HG03196 (cell line): ENCODE results near the gene TSR3.
"Not testable (repeated sequence)": the region's sequence is repeated elsewhere in the genome, so short reads cannot be mapped to it uniquely, and the experiment has no call there.

ENCODE experiments used
- ATAC-seq: cut with Tn5 transposase; IDR thresholded peaks from one replicate; pipeline ENCODE4 v1.9.1; 2021; ENCODE audit not compliant: unreplicated experiment

TSR3 gene

DNA sequence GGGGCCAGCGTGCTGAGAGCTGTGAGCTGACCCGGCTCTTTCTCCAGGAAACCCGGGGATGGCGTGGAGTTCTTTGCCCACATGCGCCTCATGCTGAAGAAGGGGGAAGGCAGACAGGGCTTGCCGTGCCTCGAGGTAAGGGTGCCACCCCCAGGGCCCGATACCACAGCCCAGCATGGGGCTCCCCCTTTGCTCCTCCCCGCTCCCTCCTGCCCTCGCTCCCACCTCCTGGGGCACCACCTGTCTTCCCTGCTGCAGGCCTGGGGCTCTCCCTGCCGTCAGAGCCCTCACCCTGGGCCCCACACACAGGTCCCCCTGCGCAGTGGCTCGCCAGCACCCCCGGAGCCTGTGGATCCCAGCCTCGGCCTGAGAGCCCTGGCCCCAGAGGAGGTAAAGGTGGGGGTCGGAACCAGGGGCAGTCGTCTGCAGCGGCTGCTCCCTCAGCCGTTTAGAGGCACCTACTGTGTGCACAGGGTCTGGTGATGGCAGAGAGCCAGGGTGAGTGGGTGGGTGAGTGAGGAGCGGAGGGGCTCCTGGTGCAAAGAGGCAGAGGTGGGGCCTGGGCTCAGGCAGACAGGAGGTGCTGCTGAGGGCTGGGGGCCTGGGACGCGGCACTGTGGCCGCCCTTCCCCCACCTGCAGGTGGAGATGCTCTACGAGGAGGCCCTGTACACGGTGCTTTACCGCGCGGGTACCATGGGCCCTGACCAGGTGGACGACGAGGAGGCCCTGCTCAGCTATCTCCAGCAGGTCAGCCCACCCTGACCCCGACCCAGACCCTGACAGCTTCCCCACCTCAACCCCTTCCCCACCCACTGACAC lies 12.6 kb downstream of the TSR3 start:
- ATAC-seq: no peak

DNA sequence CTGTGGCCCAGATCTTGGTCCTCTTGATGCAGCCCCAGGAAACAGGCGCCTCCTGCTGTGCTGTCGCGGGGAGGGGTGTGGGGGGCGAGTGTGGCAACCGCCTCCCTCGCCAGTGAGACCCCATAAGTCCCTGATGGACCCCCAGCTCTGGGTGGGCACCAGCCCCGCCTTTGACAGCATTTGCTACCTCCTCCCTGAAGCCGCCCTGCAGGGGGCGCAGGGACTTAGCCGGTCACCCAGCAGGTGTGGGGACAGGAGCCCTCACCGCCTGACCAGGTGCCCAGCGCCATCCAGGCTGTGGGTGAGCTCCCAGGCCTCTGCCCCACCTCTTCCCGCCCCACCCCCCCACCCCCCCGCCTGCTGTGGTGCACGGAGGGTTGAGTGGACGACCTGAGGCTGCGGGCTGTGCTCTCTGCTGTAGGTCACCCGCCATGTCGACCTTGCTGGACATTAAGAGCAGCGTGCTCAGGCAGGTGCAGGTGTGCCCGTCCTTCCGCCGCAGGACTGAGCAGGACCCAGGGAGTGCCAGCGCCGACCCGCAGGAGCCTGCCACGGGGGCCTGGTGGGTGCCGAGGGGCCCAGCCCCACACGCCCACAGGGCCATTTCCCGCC lies 13.5 kb downstream of the TSR3 start:
- ATAC-seq: no peak

DNA sequence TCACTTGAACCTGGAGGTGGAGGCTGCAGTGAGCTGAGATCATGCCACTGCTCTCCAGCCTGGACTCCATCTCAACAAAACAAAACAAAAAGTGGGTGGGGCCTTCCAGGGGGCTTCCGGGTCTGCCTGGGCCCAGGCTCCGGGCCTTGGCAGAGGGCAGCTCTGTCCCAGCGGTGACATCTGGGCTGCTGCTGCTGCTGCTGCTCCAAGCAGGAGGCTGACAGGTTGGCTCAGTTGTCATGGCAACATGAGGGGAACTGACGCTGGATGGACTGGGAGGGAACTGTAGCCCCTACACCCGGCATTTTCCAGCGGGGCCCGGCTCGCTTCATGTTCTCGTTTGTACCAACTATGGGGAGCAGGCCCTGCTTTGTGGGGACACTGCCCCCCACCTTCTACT lies 14.2 kb downstream of the TSR3 start:
- ATAC-seq: no peak

DNA sequence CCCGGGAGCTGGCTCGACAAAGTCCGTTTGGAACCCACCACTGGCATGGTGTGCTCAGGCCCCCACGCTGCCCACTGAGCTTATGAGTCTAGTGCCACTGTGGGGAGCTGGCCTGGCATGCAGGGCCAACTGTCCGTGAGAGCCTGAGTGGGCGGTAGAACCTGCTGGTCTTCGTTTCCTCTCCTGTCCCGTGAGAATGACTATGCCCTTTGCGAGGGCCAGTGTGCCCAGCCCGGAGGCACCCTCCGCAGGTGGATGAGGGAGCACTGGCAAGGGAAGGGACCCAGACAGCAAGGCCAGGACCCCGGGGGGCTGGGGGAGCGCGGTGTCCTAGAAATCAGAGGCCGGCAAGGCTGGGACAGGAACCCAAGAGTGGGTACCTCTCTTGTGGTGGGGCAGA lies 15.1 kb downstream of the TSR3 start:
- ATAC-seq: no peak

DNA sequence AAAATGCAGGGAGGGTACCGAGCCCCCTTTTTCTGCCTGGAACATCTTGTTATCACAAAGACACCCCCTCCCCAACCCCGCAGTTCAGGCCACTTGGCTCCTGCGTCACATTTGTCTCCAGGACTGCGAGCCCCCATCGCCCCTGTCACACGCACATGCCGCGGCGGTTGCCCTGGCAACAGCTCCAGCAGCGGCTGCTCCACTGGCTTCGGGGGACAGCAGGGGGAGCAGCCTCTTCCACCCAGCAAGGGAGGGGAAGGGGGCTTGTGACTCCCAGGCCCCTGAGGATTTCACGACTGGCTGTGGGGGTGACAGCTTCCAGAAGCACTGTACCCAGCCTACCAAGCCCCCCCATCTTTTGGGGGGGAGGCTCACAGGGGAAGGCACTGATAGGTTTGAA lies 15.7 kb downstream of the TSR3 start:
- no peak for ATAC-seq

DNA sequence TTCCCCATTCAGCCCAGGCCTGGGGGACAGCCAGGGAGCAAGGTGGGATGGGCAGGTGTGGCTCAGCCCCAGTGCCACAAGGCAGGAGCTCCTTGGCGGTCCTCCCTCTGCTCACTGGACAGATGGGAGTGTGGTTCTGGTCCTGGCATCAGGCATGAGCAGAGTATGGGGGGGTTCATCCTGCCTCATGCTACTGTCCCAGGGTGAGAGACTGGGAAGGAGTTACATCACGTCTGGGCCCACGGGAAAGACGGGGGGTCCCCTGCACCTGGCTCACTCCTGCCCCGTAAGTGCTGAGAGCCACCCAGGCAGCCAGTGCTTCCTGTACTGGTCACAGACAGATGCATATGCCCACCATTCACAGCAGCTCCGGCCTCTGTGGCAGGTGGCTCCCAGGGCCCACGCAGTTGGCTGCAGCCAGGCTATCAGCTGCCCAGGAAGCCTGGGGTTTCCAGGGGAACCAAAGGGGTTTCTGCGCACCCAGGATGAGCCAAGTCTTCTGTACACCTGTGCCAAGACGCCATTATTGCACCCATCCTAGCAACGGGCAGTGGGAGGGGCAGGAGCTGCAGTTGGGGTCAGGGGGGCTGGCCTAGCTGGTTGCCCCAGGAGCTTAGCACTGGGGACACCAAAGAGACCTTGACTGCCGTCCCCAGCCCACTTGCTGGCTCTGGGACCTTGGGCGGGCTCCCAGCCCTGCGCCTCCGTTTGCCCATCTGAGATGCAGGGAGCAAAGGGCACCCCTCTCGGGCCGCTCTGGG lies 16.3 kb downstream of the TSR3 start:
- ATAC-seq: no peak

DNA sequence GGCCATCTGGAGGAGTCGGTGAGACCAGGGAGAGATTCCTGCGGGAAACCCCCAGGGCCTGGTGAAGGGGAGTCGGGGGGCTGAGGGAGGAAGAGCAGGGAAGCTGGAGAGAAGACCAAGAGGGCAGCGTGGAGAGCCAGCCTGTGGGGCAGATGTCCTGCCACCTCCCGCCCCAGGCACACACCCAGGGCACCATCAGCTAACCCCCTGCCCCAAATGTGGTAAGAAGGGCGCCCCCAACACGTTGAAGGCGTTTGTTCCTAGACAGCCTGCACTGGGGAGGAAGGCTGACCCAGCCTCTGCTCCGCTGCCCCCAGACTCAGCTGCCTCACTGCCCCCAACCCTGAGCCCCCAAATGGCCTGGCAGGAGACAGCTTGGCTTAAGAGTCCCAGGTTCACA lies 16.9 kb downstream of the TSR3 start:
- ATAC-seq: no peak

DNA sequence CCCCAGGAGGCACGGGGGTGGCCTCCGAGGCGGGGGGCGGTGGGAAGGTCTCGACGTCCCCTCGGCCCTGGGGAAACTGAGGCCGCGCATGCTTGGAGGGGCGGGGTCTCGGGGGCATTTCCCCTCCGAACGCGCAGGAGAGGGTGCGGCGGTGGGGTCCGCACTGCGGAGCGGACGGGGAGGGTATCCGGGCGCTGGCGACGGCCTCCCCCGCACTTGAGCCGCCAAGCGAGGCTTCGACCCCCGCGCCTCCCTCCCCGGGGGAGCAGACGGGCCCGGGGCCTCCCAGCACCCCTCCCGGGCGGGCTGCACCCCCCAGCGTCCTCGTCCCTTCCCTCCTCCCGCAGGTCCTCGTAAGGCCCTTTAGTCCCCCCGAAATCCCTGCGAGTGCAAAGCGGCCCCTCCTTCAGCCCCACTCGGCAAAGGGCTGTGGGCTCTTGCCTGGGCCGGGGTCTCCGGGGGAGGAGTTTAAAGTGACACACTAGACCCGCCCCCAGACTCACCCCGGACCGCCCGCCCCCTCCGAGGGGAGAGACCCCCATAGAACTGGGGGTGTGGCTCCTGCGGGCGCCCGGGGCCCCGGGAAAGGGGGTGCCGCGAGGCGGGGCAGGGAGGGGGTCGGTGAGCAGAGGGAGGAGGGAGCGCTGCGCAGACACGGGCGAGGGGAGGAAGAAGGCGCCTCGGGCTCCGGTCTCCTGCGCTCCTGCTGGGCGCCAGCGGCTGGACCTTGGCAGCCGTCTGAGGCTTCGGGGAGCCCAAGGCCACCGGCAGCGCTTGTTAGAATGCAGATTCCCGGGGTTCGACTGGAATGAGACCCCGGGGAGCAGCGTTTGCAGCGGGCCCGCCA lies 17.6 kb downstream of the TSR3 start:
- no peak for ATAC-seq

DNA sequence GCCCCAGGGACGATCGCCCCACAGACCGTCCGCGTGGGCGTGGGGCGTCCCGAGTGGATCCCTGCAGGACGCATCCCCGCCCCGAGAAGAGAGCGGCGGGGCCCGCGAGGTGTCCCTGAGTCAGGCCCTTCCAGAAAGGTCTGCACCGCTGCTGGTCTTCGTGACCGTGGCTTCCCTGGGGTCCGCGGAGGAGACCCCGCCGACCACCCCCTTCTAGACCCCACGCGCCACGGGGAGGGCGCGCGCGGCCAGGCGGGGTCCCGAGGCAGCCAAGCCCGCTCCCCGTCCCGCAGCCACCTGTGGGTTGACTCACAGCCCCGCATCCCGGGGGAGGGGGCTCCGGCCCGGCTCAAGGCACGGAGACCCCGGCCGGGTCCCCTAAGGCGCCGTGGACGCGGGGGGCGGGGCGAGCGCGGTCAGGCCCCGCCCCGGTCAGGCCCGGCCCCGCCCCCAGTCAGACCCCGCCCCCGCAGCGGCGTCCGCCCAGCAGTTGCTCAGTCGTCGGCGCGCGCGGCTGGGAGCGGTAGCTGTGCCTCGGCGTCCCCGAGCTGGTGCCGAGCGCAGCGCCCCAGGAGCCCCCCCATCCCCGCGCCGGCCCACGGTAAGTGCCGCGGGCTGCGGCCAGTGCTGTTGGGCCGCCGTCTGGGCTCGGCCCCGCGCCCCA lies 18.4 kb downstream of the TSR3 start, which contains the start of gene BAIAP3:
TSS of gene BAIAP3 (plus strand) at position 497 of the 664 bp plus-strand sequence. CDS start 4,905 bp downstream, outside the sequence.
- ATAC-seq: no peak

DNA sequence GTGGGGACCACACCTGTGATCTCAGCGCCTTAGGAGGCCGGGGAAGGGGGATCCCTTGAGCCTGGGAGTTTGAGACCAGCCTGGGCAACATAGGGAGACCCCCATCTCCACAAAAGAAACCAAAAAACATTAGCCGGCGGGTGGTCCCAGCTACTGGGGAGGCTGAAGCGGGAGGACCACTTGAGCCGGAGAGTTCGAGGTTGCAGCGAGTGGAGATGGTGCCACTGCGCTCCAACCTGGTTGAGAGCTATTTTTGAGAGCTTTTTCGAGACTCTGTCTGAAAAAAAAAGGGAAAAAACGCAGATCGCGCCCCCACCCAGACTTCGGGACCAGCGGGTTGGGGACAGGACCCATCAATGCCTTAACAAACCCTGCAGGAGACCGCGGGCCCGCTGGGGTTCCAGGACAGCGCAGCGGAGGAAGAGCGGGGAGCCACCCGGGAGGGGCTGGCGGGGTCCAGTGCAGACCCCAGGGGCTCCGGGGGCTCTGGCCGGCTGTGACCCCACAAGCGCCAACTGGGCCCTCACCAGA lies 19.0 kb downstream of the TSR3 start:
- ATAC-seq: no peak

DNA sequence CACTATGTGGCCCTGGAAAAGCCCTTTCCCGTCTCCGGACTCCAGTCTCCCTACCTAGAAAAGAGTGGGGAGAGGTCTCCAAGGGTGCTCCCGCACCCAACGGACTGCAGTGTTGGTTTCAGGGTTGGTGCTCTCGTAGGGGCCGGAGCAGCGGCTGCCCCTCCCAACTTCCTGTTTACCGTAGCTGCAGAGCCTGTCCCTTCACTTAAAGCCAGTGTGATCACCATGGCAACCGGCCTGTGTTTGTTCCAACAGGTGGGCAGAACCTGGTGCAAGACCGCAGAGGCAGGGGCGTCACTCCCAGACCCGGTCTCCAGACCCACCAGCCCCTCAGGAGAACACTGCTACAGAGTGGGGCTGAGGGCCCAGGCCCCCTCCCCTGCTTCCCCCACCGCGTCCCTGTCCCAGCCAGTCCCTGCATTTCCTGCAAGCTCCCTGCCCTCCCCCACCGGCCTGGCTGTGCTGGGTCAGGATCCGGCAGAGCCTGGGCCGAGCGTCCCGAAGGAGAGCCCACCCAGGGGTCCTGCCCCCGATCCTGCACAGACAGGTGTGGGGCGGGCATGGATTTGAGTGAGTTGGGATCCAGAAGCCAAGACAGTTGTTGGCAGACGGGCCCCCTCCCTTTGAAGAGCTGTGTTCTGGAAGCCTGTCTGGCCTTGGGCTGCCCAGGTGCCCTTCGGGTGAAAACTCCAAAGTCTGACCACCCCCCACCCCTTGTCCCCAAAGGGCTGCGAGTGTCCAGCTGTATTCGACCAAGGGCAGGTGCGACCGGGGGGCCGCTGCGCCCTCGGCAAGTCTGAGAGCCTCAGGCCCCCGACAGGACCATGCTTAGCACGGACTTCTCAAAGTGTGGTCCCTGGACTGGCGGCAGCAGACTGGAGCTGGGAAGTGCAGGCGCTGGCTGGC lies 19.7 kb downstream of the TSR3 start:
- ATAC-seq: no peak

DNA sequence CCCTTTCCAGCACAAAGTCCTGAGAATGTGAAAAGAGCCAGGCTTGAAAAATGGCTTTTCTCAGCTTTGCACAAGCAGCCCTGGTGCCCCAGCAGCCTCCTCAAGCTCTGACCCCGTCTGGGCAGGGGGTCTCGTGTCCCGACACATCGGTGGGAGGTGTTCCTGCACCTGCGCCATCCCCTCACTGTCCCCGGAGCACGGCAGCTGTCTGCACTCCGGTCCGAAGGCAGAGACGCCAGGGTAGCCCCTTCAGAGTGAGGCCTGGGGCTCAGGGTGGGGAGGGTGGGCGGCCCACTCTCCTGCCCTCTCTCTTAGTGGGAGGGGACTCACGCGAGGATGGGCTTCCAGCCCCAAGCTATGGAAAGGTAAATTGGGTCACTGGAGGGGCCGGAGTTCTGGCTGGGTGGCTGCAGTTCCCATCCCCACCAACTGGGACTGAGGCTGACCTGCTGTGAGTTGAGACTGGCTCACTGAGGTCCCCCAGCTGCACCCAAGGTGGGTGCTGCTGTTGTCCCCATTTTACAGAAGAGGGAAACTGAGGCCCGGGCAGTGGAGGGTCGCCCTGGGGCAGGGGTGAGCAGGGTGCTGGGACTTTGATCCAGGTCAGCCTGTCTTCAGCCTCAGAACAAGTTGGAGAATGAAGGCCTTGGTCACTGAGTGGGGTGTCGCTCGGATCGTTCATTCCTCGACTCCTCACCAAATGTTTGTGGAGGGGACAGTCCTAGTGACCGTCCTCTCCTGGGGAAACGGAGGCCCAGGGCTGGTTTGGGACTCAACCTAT lies 20.6 kb downstream of the TSR3 start:
- ATAC-seq: no peak

DNA sequence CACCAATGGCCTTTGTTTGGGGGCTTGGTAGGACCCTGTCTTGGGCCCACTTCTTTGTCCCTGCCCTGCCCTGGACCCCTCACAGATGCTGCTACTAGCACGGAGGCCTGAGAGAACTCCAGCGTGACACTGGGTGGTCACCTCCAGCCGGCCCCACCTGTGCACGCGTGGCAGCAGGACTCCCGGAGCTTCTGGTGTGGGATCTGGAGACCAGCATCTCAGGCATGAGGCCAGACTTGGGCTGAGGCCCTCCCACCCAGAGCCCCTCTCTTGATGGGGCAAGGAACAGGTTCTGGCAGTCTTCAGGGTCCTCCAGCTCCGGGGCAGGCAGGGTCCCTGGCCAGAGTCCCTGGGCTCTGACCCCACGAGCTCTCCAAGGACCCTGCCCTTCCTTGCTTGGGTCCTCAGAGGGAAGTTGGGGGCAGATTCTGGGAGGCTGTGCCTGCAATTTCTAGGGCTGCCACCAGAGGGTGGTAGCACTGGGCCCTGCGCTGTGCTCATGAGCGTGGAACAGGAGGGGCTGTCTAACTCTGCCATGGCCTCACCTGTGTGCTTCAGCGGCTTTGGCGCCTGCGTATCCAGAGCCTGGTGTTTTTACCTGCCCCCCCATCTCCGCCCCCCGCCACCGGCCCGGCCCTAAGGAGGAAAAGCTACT lies 21.3 kb downstream of the TSR3 start:
- ATAC-seq: no peak

DNA sequence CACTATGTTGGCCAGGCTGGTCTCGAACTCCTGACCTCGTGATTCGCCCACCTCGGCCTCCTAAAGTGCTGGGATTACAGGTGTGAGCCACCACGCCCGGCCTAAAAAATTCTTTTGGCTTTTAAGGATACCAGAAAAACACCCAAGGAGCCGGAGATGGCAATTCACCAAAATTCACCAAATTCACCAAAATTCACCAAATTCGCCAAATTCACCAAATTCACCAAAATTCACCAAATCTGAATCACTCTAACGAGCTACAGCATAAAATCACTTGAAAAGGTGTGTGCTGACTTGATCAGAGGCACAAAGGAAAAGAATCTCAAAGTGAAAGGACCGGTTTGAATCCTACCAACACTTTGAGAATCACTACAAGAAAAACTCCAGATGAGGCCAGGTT lies 22.7 kb downstream of the TSR3 start:
- not testable (repeated sequence) for ATAC-seq

DNA sequence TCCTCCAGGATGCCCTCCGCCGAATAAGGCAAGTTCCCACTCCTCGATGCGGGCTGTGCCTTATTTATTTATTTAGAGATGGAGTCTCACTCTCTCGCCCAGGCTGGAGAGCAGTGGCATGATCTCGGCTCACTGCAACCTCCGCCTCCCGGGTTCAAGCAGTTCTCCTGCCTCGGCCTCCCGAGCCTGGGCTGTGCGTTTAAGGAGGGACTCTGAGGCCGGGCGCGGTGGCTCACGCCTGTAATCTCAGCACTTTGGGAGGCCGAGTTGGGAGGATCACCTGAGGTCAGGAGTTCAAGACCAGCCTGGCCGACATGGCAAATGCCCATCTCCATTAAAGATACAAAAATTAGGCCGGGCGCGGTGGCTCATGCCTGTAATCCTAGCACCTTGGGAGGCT lies 23.5 kb downstream of the TSR3 start:
- ATAC-seq: not testable (repeated sequence)

DNA sequence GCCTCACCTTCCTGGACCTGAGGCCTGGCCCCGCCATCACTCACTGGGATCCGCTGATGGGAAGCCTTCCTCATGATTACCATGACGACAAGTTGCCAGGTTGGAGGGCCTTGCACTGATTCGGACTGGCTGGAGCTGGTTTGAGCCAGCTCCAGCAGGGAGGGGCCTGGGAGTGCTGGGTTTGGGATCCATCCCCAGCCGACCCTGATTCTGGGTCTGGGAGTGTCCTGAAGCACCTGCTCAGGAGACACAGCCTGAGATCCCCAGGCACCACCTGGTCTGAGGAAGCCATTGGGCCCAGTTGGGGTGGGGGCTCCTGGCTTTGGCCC lies 24.1 kb downstream of the TSR3 start:
- no peak for ATAC-seq

DNA sequence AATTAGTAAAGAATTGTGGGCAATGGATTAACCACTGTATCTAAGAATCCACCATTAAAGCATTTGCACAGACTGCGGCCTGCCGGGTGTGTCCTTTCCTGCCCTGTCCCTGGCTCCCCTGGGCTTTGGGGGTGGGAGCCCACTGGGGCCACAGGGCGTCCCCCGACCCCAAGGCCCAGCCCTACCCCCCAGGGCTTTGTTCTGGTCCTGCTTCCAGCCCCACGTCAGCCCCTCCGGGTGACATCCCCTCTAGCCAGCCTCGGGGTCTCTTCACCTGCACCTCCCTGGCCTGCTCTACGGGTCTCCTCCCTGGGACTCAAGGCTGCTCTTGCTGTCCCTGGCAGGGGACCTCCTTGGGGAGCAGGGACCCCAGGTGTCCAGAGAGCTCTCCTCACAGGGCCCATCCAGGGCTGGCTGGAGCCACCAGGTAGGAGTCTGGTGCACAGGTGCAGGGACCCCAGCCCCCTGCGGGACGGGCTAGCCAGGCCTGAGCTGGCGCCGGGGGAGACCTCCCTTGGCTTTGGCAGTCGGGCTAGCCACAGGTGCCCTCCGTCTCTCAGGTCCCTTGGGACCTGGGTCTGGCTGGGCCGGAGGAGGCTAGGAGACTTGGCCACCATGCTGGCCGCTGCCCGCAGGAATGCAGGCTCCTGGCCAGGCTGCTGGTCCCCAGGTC lies 24.6 kb downstream of the TSR3 start:
- ATAC-seq: no peak
